D721Med (cell line): ENCODE data around the gene C13orf42.

Experiments used
- DNase-seq: peaks from one replicate; pipeline ENCODE4 v3.0.0; 2011; ENCODE audit warnings: low spot score; ENCODE audit not compliant: insufficient read length
- FAIRE-seq: peaks from 2 replicates; lab custom pipeline; 2011; peaks lifted over from hg19 to GRCh38; lab: Jason Lieb, UNC
- TF ChIP-seq, protein P1 (sequence below): IDR thresholded peaks from 2 replicates; pipeline ENCODE4 v1.5.1; 2012; ENCODE audit warnings: mild to moderate bottlenecking, control low read depth; ENCODE audit not compliant: insufficient read depth; ENCODE audit errors: missing control alignments

Gene C13orf42

DNA sequence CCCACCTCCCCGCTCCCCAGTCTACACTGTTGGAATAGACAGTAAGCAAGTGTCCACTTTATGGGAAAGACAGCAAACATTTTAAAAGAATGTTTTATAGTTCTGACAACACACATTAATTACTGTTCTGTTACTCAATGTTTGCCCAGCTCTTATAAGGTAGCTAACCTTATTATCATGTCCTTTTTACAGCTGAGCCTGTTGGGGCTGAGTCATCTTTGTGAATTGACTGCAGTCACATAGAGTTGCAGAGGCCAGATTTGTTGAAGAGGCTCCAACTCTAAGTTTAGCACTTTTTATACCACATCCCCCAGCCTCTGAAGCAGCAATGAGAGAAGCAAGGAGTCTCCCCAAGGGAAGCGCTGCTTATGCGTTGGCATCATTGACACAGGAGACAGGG, 76.2 kb downstream of the C13orf42 start:
- TF ChIP-seq, protein P1, sequence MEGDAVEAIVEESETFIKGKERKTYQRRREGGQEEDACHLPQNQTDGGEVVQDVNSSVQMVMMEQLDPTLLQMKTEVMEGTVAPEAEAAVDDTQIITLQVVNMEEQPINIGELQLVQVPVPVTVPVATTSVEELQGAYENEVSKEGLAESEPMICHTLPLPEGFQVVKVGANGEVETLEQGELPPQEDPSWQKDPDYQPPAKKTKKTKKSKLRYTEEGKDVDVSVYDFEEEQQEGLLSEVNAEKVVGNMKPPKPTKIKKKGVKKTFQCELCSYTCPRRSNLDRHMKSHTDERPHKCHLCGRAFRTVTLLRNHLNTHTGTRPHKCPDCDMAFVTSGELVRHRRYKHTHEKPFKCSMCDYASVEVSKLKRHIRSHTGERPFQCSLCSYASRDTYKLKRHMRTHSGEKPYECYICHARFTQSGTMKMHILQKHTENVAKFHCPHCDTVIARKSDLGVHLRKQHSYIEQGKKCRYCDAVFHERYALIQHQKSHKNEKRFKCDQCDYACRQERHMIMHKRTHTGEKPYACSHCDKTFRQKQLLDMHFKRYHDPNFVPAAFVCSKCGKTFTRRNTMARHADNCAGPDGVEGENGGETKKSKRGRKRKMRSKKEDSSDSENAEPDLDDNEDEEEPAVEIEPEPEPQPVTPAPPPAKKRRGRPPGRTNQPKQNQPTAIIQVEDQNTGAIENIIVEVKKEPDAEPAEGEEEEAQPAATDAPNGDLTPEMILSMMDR, result no peak

DNA sequence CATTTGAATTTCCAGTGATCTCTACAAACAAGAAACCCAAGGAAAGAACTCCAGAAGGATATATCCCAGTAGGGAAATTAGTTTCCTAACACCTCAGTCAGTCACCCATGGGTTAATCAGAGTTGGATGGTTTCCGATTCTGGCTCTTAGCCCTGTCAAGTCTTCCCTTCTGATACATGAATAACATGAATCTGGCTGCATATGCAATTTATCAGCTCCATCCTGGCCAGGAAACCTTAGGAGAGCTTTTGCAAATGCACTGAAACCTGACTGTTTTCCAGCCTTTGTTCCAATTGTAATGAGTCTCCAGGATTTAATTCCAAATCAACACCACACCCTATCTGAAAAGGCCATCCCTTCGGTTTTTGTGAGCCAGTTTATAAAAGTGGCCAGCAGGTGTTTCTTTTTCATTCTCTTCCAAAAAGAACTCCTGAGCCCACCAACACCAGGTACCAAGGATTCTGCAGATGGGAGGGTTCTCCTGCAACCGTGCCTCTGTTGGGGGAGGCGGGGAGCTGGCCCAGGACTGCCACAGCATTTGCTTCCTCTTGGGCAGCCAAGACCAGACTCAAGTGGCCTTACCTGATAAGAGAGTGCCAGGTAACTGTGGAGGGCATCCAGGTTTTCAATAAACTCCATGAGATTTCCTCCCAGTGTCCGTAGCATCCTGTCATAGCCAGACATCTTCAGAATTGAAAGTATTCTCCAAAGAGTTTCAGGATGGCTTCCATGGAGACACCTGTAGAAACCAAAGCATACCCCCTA, 77.5 kb downstream of the C13orf42 start:
- FAIRE-seq, result no peak
- no peak for DNase-seq
- TF ChIP-seq, protein P1, result no peak

More for the DNA sequence above, 76.2 kb downstream of the C13orf42 start:
- FAIRE-seq (no peak), DNase-seq (no peak)

DNA sequence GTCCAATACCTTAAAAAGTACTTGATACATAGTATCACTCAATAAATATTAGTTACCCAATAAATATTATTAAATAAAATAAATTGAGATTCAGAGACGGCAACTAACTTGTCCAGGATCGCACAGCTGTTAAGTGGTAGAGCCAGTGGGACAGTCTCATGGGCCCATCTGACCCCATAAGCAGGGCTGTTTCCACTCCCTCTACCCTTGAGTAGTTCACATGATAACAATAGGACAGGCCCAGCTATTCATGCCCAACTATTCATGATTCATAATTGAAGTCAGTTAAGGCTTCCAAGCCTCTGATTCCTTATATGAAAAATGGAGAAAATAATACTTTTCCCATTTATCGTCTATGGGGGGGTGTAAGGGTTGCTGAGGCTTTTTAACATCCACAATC, 78.2 kb downstream of the C13orf42 start:
- DNase-seq (no peak), FAIRE-seq (no peak)
- TF ChIP-seq, protein P1, result no peak
